ENCODE measurements around the gene FER.

The FER gene

DNA sequence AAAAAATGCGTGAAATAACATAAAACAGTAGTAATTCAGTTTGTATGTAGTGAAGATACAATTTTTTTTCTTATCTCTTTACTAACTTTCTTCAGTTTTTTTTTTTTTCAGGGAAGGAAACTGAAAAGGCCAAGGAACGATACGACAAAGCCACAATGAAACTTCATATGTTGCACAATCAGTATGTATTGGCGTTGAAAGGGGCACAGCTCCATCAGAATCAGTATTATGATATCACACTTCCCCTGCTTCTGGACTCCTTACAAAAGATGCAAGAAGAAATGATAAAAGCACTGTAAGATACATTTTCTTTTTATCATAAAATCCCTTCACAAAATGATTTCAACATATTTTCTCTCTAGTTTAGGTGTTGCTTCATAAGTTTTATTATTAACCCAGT is 120.0 kb downstream of the FER start:
- TF ChIP-seq, protein P1, sequence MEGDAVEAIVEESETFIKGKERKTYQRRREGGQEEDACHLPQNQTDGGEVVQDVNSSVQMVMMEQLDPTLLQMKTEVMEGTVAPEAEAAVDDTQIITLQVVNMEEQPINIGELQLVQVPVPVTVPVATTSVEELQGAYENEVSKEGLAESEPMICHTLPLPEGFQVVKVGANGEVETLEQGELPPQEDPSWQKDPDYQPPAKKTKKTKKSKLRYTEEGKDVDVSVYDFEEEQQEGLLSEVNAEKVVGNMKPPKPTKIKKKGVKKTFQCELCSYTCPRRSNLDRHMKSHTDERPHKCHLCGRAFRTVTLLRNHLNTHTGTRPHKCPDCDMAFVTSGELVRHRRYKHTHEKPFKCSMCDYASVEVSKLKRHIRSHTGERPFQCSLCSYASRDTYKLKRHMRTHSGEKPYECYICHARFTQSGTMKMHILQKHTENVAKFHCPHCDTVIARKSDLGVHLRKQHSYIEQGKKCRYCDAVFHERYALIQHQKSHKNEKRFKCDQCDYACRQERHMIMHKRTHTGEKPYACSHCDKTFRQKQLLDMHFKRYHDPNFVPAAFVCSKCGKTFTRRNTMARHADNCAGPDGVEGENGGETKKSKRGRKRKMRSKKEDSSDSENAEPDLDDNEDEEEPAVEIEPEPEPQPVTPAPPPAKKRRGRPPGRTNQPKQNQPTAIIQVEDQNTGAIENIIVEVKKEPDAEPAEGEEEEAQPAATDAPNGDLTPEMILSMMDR (IDR thresholded peaks at IDR 0.05; ENCODE audit: borderline replicate concordance, control extremely low read depth, extremely low read depth, insufficient read depth, missing control alignments) = no peak
- in situ Hi-C loops (cut with MboI; ENCODE audit: low sequenced_read_pairs, unreplicated experiment) = no loop called here
- no peak for DNase-seq (ENCODE audit: low spot score)

DNA sequence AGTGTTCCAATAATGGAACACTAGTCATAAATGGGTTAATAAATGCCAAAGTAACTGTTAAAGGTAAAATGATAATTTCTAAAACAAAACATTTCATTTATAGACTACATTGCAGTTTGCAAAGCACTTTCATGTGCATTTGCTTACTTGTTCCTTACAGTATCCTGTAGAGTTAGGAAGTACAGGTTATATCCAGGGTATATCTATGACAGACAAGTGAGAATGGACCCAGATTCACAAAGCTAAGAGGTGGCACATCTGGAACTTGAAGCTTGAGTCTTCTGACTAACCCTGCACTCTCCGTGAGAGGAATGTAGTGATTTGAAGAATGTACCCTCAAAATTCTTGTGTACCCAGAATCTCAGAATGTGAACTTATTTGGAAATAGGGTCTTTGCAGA is 121.4 kb downstream of the FER start:
- in situ Hi-C loops (cut with MboI; ENCODE audit: low sequenced_read_pairs, unreplicated experiment) = no loop called here
- TF ChIP-seq, protein P1 (IDR thresholded peaks at IDR 0.05; ENCODE audit: borderline replicate concordance, control extremely low read depth, extremely low read depth, insufficient read depth, missing control alignments) = no peak
- no peak for DNase-seq (ENCODE audit: low spot score)

DNA sequence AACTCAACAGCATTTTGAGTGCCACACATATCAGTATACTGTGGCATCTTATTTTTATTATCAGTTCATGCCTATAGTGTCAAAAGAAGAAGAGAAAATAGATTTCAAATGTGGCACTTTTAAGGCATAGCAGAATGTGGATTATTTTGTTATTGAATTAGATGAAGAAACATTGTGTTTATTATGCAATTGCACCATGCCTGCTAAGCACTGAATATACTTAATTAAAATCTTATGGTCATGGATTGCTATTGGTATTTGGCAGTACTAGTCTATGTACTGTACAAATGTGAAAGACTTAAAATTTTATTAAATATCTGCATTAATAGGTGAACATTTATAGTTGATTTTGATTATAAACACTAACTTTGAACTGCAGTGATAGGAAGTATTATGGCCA is 128.8 kb downstream of the FER start:
- TF ChIP-seq, protein P1 (IDR thresholded peaks at IDR 0.05; ENCODE audit: borderline replicate concordance, control extremely low read depth, extremely low read depth, insufficient read depth, missing control alignments) = no peak
- in situ Hi-C loops (cut with MboI; ENCODE audit: low sequenced_read_pairs, unreplicated experiment) = no loop called here

DNA sequence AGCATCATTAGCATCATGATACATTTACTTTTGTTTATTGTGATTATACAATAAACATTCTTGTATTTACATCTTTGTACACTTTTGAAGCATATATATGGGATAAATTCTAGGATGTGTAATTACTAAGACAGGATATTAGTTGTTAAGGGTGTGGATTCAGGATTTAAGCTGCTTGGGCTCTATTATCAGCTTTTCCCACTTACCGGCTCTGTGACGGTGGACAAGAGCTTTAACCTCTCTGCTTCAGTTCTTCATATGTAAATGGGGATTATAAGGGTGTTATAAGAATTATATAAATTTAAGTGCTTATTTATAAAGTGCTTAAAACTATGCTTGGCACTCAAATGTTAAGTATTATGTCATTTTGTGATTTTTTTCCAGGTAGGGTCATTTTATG is 131.1 kb downstream of the FER start:
- in situ Hi-C loops (cut with MboI; ENCODE audit: low sequenced_read_pairs, unreplicated experiment) = no loop called here
- TF ChIP-seq, protein P1 (IDR thresholded peaks at IDR 0.05; ENCODE audit: borderline replicate concordance, control extremely low read depth, extremely low read depth, insufficient read depth, missing control alignments) = no peak
- DNase-seq (ENCODE audit: low spot score) = no peak

More for the DNA sequence above, 128.8 kb downstream of the FER start:
- DNase-seq (ENCODE audit: low spot score) = no peak

DNA sequence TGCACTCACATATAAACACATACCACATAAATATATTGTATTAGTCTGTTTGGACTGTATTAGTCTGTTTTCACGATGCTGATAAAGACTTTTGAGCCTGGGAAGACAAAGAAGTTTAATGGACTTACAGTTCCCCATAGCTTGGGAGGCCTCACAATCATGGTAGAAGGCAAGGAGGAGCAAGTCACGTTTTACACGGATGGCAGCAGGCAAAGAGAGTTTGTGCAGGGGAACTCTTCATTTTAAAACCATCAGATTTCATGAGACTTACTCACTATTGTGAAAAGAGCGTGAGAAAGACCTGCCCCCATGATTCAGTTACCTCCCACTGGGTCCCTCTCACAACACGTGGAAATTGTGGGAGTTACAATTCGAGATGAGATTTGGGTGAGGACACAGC is 133.4 kb downstream of the FER start:
- DNase-seq (ENCODE audit: low spot score) = no peak
- TF ChIP-seq, protein P1 (IDR thresholded peaks at IDR 0.05; ENCODE audit: borderline replicate concordance, control extremely low read depth, extremely low read depth, insufficient read depth, missing control alignments) = no peak
- in situ Hi-C loops (cut with MboI; ENCODE audit: low sequenced_read_pairs, unreplicated experiment) = no loop called here

DNA sequence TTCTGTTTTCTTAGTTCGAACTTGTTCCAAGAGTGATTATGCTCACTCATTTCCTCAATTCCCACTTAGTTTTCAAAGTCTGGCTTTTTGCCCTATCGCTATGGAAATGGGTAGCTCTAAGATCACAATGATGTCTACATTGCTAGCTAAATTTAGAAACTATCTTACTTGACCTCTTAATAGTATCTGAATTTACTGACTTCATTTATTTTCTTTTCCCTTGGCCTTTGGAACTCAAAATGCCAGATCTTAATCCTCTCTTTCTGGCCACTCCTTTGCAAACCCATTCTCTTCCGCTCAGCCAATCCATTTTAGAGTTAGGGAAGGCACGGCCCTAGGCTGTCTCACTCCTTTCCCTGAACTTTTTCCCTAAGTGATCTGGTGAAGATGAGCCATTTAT is 137.0 kb downstream of the FER start:
- no peak for DNase-seq (ENCODE audit: low spot score)
- in situ Hi-C loops (cut with MboI; ENCODE audit: low sequenced_read_pairs, unreplicated experiment) = no loop called here
- TF ChIP-seq, protein P1 (IDR thresholded peaks at IDR 0.05; ENCODE audit: borderline replicate concordance, control extremely low read depth, extremely low read depth, insufficient read depth, missing control alignments) = no peak

DNA sequence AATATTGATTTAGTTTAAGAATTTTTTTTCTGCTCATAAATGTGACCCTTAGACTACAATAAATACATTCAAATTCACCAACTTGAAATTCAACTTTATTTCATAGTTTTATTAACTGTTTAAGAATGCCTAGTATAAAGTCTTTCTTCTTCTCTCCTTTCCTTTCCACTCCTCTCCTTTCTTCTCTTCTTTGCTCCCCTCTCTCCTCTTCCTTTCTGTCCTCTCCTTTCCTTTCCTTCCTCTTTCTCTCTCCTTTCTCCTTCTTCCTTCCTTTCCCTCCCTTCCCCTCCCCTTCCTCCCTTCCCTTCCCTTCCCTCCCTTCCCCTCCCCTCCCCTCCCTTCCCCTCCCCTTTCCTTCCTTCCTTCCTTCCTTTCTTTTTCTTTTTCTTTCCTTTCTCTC is 150.6 kb downstream of the FER start:
- TF ChIP-seq, protein P1 (IDR thresholded peaks at IDR 0.05; ENCODE audit: borderline replicate concordance, control extremely low read depth, extremely low read depth, insufficient read depth, missing control alignments) = no peak
- DNase-seq (ENCODE audit: low spot score) = no peak
- in situ Hi-C loops (cut with MboI; ENCODE audit: low sequenced_read_pairs, unreplicated experiment) = no loop called here
